Cortex of kidney (tissue), 1 donor: ENCODE data around the gene TBXAS1.

ENCODE experiments used
- DNase-seq: peaks from one replicate; lab custom pipeline; 2025; lab: John Stamatoyannopoulos, UW

TBXAS1 gene

GRCh38 chr7:140000666-140001268 lies 171.7 kb downstream of the TBXAS1 start:
- DNase-seq: no peak

GRCh38 chr7:140003913-140004382 lies 174.9 kb downstream of the TBXAS1 start:
- DNase-seq: no peak

GRCh38 chr7:140004672-140005071 lies 175.6 kb downstream of the TBXAS1 start:
- DNase-seq: no peak

GRCh38 chr7:140005341-140005740 lies 176.3 kb downstream of the TBXAS1 start:
- DNase-seq: no peak

GRCh38 chr7:140005754-140006503 lies 176.9 kb downstream of the TBXAS1 start:
- DNase-seq: no peak

GRCh38 chr7:140006600-140006999 lies 177.5 kb downstream of the TBXAS1 start:
- DNase-seq: no peak

GRCh38 chr7:140007051-140007690 lies 178.1 kb downstream of the TBXAS1 start:
- no peak for DNase-seq

GRCh38 chr7:140008755-140009610 lies 179.9 kb downstream of the TBXAS1 start:
- no peak for DNase-seq

GRCh38 chr7:140009735-140010134 lies 180.7 kb downstream of the TBXAS1 start:
- DNase-seq: no peak

- no peak for DNase-seq
Measured at GRCh38 chr7:140010194-140010895, 181.3 kb downstream of the TBXAS1 start.

GRCh38 chr7:140013676-140014075 lies 184.6 kb downstream of the TBXAS1 start:
- DNase-seq: no peak

GRCh38 chr7:140014123-140014522 lies 185.1 kb downstream of the TBXAS1 start:
- DNase-seq: no peak

- no peak for DNase-seq
Measured at GRCh38 chr7:140015471-140015970, 186.5 kb downstream of the TBXAS1 start.

- DNase-seq: no peak
Measured at GRCh38 chr7:140016540-140016939, 187.5 kb downstream of the TBXAS1 start.

- no peak for DNase-seq
Measured at GRCh38 chr7:140017034-140017433, 188.0 kb downstream of the TBXAS1 start.

GRCh38 chr7:140017543-140017942 lies 188.5 kb downstream of the TBXAS1 start:
- no peak for DNase-seq

- DNase-seq: no peak
Measured at GRCh38 chr7:140018125-140019043, 189.3 kb downstream of the TBXAS1 start.

- DNase-seq: no peak
Measured at GRCh38 chr7:140019172-140019571, 190.1 kb downstream of the TBXAS1 start.

GRCh38 chr7:140019606-140020005 lies 190.5 kb downstream of the TBXAS1 start:
- DNase-seq: no peak

- no peak for DNase-seq
Measured at GRCh38 chr7:140021603-140022002, 192.5 kb downstream of the TBXAS1 start.
